GM19438 (cell line): ENCODE data around the gene GNG7.
"Not testable (repeated sequence)": the region's sequence is repeated elsewhere in the genome, so short reads cannot be mapped to it uniquely, and the experiment has no call there.

Experiments used
- ATAC-seq: cut with Tn5 transposase; IDR thresholded peaks from one replicate; pipeline ENCODE4 v1.9.1; 2021; ENCODE audit warnings: low read depth; ENCODE audit not compliant: unreplicated experiment

Gene GNG7

DNA sequence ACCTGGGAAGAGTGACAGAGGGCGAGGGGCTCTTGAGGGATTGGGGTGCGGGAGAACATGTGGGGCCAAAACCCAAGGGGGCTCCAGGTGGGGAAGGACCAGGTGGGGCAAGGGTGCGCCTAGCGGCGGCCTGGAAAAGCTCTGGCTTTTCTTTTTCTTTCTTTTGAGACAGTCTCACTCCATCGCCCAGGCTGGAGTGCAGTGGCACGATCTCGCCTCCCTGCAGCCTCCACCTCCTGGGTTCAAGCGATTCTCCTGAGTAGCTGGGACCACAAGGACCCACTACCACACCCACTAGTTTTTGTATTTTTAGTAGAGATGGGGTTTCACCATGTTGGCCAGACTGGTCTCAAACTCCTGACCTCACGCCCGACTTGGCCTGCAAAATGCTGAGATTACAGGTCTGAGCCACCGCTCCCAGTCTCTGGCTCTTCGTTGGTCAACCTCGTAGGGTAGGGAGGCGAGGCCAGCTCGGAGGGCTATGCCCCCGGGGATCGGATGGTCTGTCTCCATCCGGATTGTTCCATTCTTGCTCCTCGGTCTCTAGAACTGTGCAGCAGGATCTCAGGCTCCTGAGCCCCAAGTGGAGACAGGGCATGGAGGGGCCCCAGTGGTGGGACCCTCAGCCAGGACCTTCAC, 222.8 kb downstream of the GNG7 start:
- no peak for ATAC-seq

DNA sequence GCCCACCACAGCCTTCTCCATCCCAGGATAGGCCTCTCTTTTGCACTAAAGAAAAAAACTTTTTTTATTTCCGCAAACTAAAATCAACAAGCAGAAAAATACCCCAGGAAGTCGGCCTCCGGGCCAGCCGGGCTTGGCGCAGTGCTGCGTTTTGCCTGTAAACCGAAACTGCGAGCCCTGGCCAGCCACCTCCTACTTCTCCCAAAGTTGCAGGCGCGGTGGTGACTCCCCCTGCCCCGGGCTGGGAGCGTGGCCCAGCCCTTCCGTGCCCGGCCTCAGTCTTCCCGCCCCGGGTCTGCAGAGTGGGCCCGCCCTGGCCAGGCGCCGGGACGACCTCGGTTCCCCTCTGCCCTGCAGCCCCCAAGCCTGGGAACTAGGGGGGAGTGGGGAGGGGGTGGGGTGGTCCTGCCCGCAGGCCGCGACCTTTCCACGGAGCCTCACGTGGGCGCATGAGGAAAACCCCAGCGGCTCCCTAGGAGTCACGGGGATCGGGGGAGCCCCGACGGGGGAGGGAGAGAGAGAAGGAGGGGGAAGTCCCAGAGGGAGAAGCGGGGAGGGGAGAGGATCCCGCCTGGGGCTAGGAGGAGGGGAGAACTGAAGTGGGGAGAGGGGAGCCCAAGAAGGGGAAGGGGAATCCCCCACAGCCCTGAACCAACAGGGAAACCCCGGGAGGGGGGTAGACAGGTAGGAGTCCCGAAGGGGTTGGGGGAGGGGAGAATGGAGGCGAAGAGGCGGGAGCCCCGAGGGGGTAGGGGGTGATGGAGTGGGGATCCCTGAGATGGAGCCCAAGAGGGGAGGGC, 223.5 kb downstream of the GNG7 start:
- no peak for ATAC-seq

DNA sequence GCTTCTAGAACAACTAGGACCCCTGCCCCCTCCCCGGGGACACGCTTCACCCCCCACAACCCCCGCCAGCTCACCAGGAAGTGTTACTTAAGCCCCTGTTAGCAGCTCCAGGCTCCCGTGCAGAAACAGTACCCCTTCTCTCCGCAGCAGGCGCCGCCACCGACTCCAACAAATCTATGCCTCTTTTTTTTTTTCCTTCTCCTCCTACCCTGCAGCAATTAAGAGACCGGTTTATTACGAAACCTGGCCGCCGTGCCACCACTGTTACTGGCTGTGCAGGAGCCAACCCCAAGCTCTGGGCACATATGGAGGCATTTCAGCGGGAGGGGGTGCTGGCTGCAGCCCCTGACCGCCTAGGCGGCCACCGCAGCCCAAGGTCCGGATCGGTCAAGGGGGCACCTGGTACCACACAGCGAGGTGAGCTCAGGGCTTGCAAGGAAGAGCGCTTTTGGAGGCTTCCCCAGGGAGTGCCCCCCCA, 224.2 kb downstream of the GNG7 start:
- no peak for ATAC-seq

DNA sequence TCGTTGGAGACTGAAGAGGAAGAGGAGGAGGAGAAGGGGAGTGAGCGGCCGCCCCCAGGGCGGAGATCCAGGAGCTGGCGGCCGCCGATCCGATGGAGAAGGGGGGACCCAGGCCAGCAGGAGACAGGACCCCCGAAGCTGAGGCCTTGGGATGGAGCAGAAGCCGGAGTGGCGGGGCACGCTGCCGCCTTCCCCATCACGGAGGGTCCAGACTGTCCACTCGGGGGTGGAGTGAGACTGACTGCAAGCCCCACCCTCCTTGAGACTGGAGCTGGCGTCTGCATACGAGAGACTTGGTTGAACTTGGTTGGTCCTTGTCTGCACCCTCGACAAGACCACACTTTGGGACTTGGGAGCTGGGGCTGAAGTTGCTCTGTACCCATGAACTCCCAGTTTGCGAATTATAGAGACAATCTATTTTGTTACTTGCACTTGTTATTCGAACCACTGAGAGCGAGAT, 224.7 kb downstream of the GNG7 start:
- no peak for ATAC-seq

DNA sequence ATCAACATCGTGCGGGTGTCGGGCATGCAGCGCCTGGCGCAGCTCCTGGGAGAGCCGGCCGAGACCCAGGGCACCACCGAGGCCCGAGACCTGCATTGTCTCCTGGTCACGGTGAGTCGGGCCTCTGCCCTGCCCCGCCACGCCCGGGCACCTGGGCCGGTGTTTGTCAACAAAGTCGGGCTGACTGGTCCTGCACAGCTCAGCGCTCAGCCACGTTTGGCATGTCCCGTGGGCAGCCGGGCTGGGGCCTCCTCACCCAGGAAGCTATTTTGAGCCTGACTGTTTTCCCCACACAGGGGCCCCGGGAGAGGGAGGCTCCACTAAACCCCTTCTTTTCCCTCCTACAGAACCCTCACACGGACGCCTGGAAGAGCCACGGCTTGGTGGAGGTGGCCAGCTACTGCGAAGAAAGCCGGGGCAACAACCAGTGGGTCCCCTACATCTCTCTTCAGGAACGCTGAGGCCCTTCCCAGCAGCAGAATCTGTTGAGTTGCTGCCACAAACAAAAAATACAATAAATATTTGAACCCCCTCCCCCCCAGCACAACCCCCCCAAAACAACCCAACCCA, 225.3 kb downstream of the GNG7 start:
- no peak for ATAC-seq

DNA sequence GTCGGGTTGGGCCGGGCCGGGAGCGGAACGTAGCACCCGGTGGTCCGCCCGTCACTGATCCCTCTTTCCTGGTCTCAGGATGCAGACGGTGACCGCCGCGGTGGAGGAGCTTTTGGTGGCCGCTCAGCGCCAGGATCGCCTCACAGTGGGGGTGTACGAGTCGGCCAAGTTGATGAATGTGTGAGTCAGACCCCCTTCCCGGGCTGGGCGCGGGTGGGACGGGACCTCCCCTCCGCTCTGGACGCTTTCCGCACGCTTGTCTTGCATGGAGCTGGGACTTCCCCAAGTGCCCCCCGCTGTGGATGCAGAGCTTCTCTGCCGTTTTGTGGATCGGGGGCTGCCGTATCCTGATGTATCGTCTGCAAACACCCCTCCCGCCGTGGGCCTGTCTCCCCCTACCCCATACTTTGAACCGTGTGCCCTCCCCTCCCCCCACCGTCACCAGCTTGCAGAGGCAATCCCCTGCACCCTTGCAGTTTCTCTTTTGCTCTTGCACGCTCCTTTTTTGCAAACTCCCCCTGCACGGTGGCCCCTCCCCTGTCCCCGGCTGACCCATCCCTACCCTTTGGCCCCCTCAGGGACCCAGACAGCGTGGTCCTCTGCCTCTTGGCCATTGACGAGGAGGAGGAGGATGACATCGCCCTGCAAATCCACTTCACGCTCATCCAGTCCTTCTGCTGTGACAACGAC, 225.9 kb downstream of the GNG7 start:
- ATAC-seq, result no peak

DNA sequence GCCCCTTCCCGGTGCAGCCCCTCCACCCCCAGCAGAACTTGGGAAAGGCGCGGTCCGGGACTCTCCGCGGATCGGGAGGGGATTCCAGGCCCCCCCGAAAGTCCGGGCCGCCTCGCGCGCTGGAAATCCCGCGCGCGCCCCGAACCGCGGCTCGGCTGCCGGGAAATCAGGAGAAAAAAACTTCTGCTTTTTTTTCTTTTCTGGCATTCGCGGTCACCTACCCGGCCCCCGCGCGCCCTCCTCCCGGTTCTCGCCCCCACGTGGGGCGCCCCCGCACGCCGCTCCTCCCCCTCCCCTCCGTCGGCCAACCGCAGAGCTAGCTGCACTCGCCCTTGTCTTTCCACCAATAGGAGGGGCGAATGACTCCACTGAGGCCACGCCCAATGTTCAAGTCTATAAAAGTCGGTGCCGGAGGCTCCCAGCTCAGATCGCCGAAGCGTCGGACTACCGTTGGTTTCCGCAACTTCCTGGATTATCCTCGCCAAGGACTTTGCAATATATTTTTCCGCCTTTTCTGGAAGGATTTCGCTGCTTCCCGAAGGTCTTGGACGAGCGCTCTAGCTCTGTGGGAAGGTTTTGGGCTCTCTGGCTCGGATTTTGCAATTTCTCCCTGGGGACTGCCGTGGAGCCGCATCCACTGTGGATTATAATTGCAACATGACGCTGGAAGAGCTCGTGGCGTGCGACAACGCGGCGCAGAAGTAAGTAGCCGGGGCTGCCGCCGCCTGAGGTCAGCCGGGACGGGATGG, 226.6 kb downstream of the GNG7 start, which contains the start of gene GADD45B:
GADD45B (plus strand) TSS at position 426 of the 749 bp plus-strand sequence; CDS start at position 658, 232 bp downstream.
- ATAC-seq, result no peak

DNA sequence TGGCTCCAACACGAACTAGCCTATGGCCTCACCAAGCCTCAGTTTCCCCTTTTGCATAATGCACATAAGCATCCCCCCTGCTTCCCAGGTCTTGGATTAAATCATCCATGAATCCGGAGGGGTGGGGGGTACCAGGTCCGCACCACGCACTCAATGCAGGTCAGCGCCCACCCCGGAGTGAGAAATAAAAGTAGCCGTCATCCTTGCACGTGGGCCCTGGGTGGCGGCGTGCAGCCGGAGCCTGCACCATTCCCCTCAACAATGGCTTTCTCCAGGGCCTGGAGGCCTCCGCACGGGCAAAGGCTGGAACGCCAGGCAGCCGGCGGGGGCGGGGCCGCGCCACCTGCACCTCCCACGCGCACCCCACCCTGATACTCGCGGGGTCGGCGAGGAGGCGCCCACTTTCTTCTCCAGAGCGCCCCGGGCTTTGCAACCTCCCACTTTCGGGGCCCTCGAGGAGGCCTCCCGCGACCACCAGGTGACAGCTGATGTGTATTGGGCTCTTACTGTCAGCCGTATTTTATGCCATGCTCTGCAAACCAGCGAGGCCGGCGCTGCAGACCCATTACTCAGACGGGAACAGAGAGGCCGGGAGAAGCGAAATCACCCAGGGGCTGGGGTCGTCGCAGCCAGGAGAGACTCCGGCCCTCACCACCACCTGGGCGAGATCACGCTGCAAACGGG, 227.3 kb downstream of the GNG7 start:
- no peak for ATAC-seq

DNA sequence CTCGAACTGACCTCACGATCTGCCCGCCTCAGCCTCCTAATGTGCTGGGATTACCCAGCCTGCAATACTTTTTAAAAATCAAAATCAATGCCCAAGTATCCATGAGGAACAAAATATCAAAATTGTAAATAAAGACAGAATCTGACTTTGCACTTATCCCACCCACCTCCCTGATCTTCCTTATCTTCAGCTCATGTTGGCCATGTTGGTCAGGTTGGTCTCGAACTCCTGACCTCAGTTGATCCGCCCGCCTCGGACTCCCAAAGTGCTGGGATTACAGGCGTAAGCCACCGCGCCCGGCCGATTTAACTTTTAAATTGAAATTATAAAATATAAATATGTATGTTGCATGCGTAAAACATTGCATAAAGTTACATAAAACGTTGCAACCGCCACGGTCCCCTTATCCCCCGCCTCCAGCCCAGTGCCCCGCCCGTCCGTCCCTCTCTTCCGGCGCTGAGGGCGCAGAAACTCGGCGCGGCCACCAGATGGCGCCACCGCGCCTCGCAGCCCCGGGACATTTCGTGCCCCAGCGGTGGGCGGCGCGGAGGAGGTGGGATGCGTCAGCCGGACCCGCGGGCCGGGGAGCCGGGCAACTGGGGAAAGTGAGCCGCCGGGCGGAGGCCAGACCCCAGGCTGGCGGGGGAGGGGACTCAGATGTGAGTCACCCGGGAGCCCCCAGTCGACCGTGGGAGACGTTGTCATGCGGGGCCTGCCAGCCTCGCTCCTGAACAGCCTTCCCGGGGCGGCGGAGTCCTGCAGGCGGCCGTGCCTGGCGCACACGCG, 228.1 kb downstream of the GNG7 start:
- ATAC-seq, result peak; percentile 39

DNA sequence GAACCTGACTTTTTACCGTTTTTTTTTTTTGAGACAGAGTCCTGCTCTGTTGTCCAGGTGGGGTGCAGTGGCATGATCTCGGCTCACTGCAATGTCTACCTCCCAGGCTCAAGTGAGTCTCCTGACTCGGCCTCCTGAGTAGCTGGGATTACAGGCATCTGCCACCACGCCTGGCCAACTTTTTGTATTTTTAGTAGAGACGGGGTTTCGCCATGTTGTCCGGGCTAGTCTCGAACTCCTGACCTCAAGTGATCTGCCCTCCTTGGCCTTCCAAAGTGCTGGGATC, 232.6 kb downstream of the GNG7 start:
- ATAC-seq, result not testable (repeated sequence)

DNA sequence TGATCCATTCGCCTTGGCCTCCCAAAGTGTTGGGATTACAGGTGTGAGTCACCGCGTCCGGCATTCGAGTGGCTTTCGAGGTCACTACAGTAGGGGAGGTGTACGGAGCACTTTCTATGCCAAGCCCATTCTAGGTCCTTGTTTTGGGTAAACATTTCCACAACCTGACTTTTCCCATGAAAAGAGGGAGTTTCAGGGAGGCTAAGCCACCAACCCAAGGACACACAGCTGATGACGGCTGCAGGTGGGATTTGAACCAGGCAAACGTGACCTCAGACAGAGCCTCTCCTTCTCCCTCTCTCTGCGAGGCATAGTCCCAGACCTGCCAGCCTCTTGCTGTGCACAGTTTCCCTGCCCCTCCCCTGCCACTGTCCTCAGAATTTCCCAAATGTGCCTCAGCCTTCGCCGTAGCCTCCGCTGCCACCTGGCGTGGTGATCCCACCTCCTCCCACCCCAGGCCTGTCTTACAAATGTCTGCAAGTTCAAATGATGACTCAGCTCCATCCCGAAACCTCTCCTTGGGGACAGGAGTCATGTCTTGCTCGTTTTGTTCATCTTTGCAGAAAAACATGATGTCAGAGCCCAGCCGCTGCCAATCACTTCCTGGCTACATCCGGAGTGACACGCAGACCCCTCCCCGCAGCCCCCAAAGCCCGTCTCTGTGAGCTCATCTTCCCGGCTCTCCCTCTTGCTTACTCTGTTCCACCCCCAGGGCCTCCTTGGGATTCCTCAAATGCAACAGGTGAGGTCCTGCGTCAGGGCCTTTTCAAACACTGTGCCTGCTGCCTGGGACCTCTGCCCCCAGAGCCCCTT, 233.2 kb downstream of the GNG7 start:
- no peak for ATAC-seq

DNA sequence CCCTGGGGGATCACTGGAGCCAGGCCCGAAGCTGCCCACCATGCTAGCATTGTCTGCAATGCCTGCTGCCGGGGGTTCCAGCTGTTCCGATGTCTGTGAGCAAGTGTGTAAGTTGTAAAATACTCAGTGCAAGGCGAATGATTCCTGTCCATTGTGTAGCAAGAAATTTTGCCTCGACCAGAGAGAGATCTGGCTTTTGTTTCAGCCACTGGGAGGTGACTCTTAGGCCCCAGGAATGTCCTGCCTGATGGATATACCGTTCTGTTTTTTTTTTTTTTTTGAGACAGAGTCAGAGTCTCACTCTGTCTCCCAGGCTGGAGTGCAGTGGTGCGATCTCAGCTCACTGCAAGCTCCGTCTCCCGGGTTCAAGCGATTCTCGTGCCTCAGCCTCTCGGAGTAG, 233.9 kb downstream of the GNG7 start:
- no peak for ATAC-seq

DNA sequence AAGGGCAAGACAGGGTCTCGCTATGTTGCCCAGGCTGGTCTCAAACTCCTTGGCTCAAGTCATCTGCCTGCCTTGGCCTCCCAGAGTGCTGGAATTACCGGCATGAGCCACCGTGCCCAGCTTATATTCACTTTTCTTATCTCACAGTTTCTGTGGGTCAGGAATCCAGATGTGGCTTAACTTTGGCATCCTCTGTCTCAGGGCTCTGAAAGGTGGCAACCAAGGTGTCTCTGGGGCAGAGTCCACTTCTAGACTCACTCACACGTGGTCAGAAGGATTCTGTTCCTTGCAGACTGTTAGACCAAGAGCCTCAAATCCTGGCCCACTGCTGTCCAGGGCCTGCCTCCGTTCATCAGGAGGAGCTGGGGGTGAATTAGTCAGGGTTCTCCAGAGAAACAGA, 238.1 kb downstream of the GNG7 start:
- no peak for ATAC-seq

DNA sequence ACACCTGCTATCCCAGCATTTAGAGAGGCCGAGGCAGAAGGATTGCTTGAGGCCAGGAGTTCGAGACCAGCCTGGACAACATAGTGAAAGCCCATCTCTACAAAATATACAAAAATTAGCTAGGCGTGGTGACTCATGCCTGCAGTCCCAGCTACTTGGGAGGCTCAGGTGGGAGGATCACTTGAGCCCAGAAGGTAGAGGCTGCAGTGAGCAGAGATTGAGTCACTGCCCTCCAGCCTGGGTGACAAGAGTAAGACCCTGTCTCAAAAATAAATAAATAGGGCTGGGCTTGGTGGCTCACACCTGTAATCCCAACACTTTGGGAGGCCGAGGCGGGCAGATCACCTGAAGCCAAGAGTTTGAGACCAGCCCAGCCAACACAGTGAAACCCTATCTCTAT, 238.8 kb downstream of the GNG7 start:
- not testable (repeated sequence) for ATAC-seq

DNA sequence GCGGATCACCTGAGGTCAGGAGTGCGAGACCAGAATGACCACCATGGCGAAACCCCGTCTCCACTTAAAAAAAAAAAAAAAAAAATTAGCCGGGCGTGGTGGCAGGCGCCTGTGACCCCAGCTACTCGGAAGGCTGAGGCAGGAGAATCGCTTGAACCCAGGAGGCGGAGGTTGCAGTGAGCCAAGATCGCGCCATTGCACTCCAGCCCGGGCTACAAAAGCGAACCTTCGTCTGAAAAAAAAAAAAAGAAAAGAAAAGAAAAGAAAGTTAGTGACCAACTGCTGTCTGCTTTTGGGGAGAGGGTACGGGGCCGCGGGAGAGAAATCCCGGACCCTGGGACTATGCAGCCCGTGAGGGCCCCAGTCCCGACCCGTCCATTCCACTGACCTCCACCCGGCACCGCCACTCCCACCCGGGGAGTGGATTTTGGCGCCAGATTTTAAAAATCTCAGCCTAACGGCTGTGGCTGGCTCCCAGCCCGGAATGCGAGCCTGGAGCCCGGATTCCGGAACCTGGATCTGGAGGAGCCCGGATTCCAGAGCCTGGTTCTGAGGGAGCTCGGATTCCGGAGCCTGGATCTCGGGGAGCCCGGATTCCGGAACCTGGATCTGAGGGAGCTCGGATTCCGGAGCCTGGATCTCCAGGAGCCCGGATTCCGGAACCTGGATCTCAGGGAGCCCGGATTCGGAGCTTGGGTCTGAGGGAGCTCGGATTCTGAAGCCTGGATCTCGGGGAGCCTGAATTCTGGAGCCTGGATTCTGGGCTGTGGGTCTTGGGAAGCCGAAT, 239.7 kb downstream of the GNG7 start:
- no peak for ATAC-seq

DNA sequence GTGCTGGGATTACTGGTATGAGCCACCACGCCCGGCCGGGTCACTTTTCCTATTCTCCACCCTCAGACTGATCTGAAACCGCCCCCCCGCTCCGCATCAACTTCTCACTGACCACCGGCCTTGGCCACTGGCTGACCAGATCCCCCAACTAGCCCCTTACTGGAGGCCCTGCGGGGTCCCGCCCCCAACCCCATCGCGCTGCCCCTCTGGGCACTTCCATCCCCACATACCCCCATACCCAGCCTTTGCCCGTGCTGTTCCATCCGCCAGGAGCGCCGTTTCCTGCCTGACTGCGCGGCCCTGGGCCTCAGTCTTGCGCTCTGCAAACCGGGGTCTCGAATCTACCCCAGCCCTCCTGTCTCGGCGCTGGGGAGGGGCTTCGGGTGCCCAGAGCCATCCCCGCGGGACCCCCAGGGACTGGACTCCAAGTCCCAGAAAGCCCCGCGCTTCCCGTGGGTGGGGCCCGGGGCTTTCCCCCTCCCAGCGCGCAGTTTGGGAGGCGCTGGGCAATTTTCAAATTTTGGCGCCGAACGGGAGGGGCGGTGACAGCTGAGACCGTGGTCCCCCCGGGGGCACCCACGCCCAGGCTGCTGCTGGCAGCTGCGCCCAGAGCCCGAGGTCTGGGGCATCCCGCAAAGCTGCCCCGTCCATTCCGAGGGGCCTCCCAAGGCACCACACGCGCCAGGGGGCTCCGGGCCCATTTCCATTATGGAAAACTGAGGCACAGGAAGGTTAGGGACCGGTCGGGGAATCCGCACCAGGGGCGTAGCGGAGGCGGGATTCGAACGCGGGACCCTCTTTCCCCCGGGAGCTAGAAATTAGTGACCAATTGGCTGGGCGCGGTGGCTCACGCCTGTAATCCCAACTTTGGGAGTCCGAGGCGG, 240.5 kb downstream of the GNG7 start:
- no peak for ATAC-seq
